CD4-positive, alpha-beta T cell treated with Interleukin-21 for 1 hour (primary cell): ENCODE measurements around the gene LAMB1.
"Not testable (repeated sequence)": the region's sequence is repeated elsewhere in the genome, so short reads cannot be mapped to it uniquely, and the experiment has no call there.

Experiments
- DNase-seq: peaks from one replicate; pipeline ENCODE4 v3.0.0-alpha.2; 2020

Gene LAMB1

GRCh38 chr7:108002726-108003598 lies at the start of gene LAMB1:
TSS of gene LAMB1 (minus strand) at chr7:108003161. CDS start at chr7:108002885, 276 bp downstream.
- DNase-seq, result no peak

- DNase-seq, result no peak
These were observed 48.5 kb upstream of the LAMB1 start for GRCh38 chr7:108051454-108051853.

DNA sequence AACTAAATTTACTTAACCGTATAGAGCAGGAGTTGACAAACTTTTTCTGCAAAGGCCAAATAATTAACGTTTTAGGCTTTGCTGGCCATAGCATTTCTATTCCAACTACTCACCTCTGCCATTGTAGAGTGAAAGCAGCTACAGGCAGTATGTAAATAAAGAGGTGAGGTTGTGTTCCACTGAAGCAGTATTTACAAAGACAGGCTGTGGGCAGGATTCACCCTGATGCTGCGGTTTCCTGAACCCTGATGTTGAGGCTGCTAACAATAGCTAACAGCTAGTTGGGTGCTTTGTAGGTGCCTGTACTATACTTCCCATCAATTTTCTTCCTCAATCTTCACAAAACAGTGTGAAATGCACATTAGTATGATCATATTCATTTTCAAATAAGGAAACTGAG lies 47.0 kb upstream of the LAMB1 start:
- peak; percentile 1 for DNase-seq

GRCh38 chr7:108048422-108048821 lies 45.5 kb upstream of the LAMB1 start:
- no peak for DNase-seq

DNA sequence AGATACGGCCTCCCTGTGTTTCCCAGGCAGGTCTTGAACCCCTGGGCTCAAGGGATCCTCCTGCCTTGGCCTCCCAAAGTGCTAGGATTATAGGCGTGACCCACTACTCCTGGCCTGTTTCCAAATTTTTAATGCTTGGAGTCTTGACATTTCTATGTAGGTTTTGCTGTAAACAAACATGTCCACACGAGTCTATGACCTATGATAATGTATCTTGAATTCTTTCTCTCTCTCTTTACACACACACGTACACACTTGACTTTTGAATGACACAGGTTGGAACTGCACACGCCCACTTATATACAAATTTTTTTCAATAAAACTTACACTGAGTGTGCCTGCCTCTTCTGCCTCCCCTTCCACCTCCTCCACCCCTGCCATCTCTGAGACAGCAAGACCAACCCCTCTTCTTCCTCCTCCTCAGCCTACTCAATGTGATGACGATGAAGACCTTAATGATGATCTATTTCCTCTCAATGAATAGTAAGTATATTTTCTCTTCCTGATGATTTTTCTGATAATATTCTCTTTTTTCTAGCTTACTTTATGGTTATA lies 44.1 kb upstream of the LAMB1 start:
- no peak for DNase-seq

GRCh38 chr7:108045669-108046068 lies 42.7 kb upstream of the LAMB1 start:
- DNase-seq, result no peak

- DNase-seq, result no peak
These were observed 42.2 kb upstream of the LAMB1 start for GRCh38 chr7:108045154-108045553.

GRCh38 chr7:108044345-108044744 lies 41.4 kb upstream of the LAMB1 start:
- DNase-seq, result no peak

DNA sequence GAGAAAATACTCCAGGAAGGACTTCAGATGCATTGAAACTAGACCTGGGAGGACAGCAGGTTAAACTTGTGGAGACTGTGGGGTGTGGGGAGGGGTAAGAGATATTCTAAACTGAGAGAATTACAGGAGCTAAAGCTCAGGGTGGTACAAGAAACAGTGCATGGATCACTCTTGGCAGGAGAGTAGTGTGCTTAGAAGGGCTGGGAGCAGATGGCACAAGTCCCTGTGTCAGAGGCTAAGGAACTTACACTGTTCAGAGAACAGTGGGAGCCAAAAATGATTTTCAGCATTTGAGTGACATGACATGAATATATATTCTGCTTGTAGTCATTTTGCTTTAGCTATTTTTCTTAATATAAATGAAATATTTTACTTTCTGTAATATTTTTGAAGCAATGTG lies 36.0 kb upstream of the LAMB1 start:
- no peak for DNase-seq

DNA sequence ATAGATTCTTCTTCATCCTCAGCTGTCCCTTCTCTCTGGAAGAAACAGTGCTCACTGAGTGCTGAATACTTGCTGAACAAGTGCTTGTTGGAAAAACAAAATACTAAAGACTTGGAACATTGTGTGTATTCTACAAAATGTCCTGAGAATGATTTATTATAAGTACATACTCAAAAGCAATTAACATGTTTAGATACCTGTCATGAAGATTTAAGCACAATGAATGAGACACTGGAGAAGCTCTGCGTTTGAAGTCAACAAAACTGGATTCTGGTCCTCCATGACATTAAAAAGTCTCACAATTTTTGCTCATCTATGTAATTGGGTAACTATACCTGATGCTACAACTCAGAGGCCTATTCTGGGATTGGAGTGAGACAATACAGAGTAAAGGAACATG lies 34.8 kb upstream of the LAMB1 start:
- DNase-seq, result no peak

DNA sequence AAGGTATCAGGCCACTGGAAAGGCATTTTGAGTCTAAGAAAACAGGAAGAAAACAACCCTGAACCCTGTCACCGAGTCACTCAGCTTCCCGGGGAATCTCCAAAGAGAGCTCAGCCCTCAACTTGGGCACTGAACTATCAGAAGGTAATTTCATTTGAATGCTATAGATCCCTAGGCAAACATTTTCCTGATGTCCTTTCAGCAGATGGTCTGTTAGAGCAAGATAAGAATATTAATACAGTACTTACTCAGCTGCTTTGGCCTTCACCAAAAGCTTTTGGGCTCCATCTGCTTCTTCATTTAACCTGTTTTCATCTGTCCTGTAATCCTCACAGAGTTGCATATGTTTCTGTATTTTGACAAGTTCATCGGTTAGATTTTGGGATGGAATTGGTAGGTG lies 34.2 kb upstream of the LAMB1 start:
- DNase-seq, result no peak

DNA sequence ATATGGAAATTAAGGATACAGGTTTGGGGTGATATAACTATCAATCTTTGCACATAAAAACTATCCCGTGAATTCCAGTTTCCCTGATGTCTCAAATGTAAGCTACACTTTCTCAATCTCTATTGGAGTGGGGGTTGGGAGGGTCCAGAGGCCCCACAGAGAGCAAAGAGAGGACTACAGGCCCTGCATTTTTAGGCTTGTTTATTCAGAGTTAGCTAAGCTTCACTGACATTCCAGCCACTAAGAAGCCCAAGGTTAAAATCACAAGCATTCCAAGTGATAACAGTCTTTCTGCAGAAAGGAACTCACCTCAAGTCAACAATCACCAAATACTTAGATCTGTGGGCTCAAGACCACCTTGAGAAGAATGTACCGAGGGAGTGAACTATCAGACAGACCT lies 31.6 kb upstream of the LAMB1 start:
- DNase-seq, result no peak

GRCh38 chr7:108033776-108034497 lies 31.0 kb upstream of the LAMB1 start:
- no peak for DNase-seq

- DNase-seq, result not testable (repeated sequence)
These were observed 30.3 kb upstream of the LAMB1 start for GRCh38 chr7:108033309-108033708.

DNA sequence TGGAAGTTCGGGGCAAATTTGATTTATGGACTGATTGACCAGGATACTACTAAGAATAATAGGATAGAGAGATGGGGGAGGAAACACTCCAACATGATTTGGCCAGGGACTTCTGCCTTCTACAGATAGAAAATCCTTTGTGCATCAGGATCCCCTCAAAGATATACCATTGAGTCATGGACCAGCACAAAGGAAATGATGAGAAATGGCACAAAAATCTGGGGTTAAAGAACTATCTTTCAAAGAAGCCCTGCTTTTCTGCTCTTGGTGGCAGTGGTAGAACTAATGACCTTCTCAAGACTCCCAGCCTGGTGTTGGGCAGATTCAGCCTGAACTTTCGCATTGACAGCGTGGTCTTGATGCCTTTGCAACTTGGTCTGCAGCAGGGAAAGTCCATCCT lies 27.6 kb upstream of the LAMB1 start:
- DNase-seq, result no peak

- DNase-seq, result no peak
These were observed 26.1 kb upstream of the LAMB1 start for GRCh38 chr7:108029034-108029433.

GRCh38 chr7:108028111-108028510 lies 25.1 kb upstream of the LAMB1 start:
- DNase-seq, result no peak

DNA sequence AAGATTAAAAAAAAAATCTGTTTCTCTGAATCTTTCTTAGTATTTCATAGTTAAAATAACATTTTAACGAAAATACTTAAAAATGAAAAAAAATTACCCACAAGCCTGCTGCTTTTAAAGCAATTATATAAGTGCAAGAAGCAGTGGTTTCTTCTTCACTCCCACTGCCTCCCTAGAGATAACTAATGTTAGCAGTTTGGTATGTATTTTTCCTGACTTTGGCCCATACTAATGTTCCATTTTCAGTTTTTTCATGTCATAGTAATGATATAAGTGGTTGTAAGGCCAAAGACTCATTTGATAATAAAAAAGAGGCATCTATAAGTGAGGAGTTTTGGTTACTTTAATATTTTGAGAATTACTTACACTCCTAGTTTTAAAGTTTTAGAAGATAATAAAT lies 24.3 kb upstream of the LAMB1 start:
- DNase-seq, result no peak

- no peak for DNase-seq
These were observed 23.7 kb upstream of the LAMB1 start for GRCh38 chr7:108026647-108027046.

- no peak for DNase-seq
These were observed 23.2 kb upstream of the LAMB1 start for GRCh38 chr7:108026116-108026515.

GRCh38 chr7:108024538-108024937 lies 21.6 kb upstream of the LAMB1 start:
- DNase-seq, result no peak

DNA sequence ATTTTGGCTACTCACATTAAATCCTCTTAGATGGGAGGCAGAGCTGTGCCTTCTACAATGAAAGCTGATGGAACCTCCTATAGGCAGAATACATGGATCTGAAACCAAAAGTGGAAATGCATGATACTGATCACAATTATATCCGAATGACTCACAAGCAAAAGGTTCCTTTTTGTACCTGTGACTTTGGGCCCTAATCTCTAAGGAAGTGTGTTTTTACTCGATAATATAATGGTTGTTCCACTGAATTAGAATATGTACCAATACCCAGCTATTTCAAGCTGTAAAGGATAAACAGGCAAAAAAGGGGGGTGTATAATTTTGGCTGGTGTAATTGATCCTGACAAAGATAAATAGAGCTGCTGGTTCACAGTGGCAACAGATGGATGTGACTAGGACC lies 17.6 kb upstream of the LAMB1 start:
- DNase-seq, result no peak

- no peak for DNase-seq
These were observed 15.7 kb upstream of the LAMB1 start for GRCh38 chr7:108018668-108019067.

- no peak for DNase-seq
These were observed 14.8 kb upstream of the LAMB1 start for GRCh38 chr7:108017776-108018151.
